Astrocyte (in vitro differentiated cells and primary cell): ENCODE results near the gene ALDH3B2. TPM values are rescaled to one million over a fixed set of nuclear protein-coding genes. Genes with fewer than 3 reads are reported as not detected.
"Not testable (repeated sequence)": the region's sequence is repeated elsewhere in the genome, so short reads cannot be mapped to it uniquely, and the experiment has no call there.

ENCODE experiments used
- DNase-seq: peaks from one replicate; pipeline ENCODE4 v3.0.0-alpha.2; 2010; ENCODE audit warnings: low read depth
- FAIRE-seq: peaks from 2 replicates; lab custom pipeline; 2011; peaks lifted over from hg19 to GRCh38; lab: Jason Lieb, UNC
- H2AFZ ChIP-seq: 2 replicates; pipeline ENCODE4 v1.6.0; 2012; ENCODE audit warnings: low read depth, low read length, inconsistent platforms
- H3K27ac ChIP-seq: 2 replicates; pipeline ENCODE4 v1.5.1; 2011; ENCODE audit warnings: low read depth, low read length, inconsistent platforms
- H3K27me3 ChIP-seq: 2 replicates; pipeline ENCODE4 v1.6.0; 2011; ENCODE audit warnings: low read length, inconsistent platforms; ENCODE audit not compliant: insufficient read depth
- H3K36me3 ChIP-seq: 2 replicates; pipeline ENCODE4 v1.5.1; 2011; ENCODE audit warnings: low read length, inconsistent platforms; ENCODE audit not compliant: insufficient read depth
- H3K4me1 ChIP-seq: 2 replicates; pipeline ENCODE4 v1.5.1; 2011; ENCODE audit warnings: low read length, inconsistent platforms; ENCODE audit not compliant: insufficient read depth
- H3K4me2 ChIP-seq: 2 replicates; pipeline ENCODE4 v1.6.0; 2012; ENCODE audit warnings: low read length, inconsistent platforms
- H3K4me3 ChIP-seq: 2 replicates; pipeline ENCODE4 v1.5.1; 2011; ENCODE audit warnings: low read depth, mild to moderate bottlenecking, low read length, inconsistent platforms; ENCODE audit not compliant: insufficient read depth
- H3K79me2 ChIP-seq: 2 replicates; pipeline ENCODE4 v1.6.0; 2012; ENCODE audit warnings: mild to moderate bottlenecking, low read length, inconsistent platforms; ENCODE audit not compliant: insufficient read depth
- H3K9ac ChIP-seq: 2 replicates; pipeline ENCODE4 v1.6.0; 2012; ENCODE audit warnings: mild to moderate bottlenecking, low read length, inconsistent platforms
- H3K9me3 ChIP-seq: 2 replicates; pipeline ENCODE4 v1.5.1; 2012; ENCODE audit warnings: low read depth, mild to moderate bottlenecking, low read length, inconsistent platforms; ENCODE audit not compliant: insufficient read depth
- H4K20me1 ChIP-seq: 2 replicates; pipeline ENCODE4 v1.6.0; 2012; ENCODE audit warnings: low read length, inconsistent platforms; ENCODE audit not compliant: insufficient read depth
- H3K27ac Mint-ChIP-seq: one replicate; pipeline ENCODE4 v1.8.0; 2021; ENCODE audit warnings: mild to moderate bottlenecking, mixed read lengths; ENCODE audit not compliant: unreplicated experiment
- H3K27me3 Mint-ChIP-seq: one replicate; pipeline ENCODE4 v1.8.0; 2021; ENCODE audit warnings: low read depth, mixed read lengths; ENCODE audit not compliant: unreplicated experiment
- H3K36me3 Mint-ChIP-seq: one replicate; pipeline ENCODE4 v1.8.0; 2021; ENCODE audit warnings: low read depth, mixed read lengths; ENCODE audit not compliant: unreplicated experiment
- H3K4me1 Mint-ChIP-seq: one replicate; pipeline ENCODE4 v1.8.0; 2021; ENCODE audit warnings: low read depth, mixed read lengths; ENCODE audit not compliant: unreplicated experiment
- H3K4me3 Mint-ChIP-seq: one replicate; pipeline ENCODE4 v1.8.0; 2021; ENCODE audit warnings: mild to moderate bottlenecking, moderate library complexity, mixed read lengths; ENCODE audit not compliant: unreplicated experiment
- H3K9me3 Mint-ChIP-seq: one replicate; pipeline ENCODE4 v1.8.0; 2021; ENCODE audit warnings: mild to moderate bottlenecking, mixed read lengths; ENCODE audit not compliant: unreplicated experiment
- total RNA-seq: library from RNA; stranded (reverse); gene quantifications from 2 replicates; pipeline ENCODE4 v1.2.1, GENCODE V29; 2021

Gene ALDH3B2
- total RNA-seq, 1 donor from 2014 or later = not detected

GRCh38 chr11:67626131-67626833 is 48.1 kb downstream of the ALDH3B2 start:
- H3K4me1 Mint-ChIP-seq, H3K27ac Mint-ChIP-seq, H3K9me3 ChIP-seq, H3K4me2 ChIP-seq, H3K79me2 ChIP-seq, H3K27me3 ChIP-seq, H3K4me1 ChIP-seq, H4K20me1 ChIP-seq, FAIRE-seq, H3K9me3 Mint-ChIP-seq, H3K4me3 ChIP-seq, H3K27ac ChIP-seq, H3K4me3 Mint-ChIP-seq, H3K36me3 ChIP-seq, H2AFZ ChIP-seq, H3K36me3 Mint-ChIP-seq, DNase-seq, H3K9ac ChIP-seq: not testable (repeated sequence)
- H3K27me3 Mint-ChIP-seq = peaks cover 16% of the 10 kb centered on the region

- H4K20me1 ChIP-seq, H3K36me3 ChIP-seq, H3K9me3 Mint-ChIP-seq, H3K4me1 ChIP-seq, H3K4me3 Mint-ChIP-seq, H3K9me3 ChIP-seq, H3K4me3 ChIP-seq, H3K4me1 Mint-ChIP-seq, DNase-seq, H3K36me3 Mint-ChIP-seq, FAIRE-seq, H3K9ac ChIP-seq, H3K27ac Mint-ChIP-seq, H3K79me2 ChIP-seq, H3K4me2 ChIP-seq, H3K27ac ChIP-seq, H2AFZ ChIP-seq, H3K27me3 ChIP-seq: not testable (repeated sequence)
- H3K27me3 Mint-ChIP-seq = peaks cover 28% of the 10 kb centered on the region
These were observed 50.6 kb downstream of the ALDH3B2 start for GRCh38 chr11:67623795-67624194.

GRCh38 chr11:67622905-67623304 is 51.5 kb downstream of the ALDH3B2 start:
- H3K27me3 Mint-ChIP-seq = peaks cover 33% of the 10 kb centered on the region
- H4K20me1 ChIP-seq, H3K9me3 ChIP-seq, H3K4me3 ChIP-seq, DNase-seq, H3K4me2 ChIP-seq, H3K27ac ChIP-seq, H3K4me1 ChIP-seq, H3K4me1 Mint-ChIP-seq, H3K79me2 ChIP-seq, FAIRE-seq, H2AFZ ChIP-seq, H3K4me3 Mint-ChIP-seq, H3K9ac ChIP-seq, H3K27ac Mint-ChIP-seq, H3K27me3 ChIP-seq, H3K9me3 Mint-ChIP-seq, H3K36me3 Mint-ChIP-seq, H3K36me3 ChIP-seq: not testable (repeated sequence)

GRCh38 chr11:67621928-67622327 is 52.5 kb downstream of the ALDH3B2 start:
- not testable (repeated sequence) for H3K9me3 ChIP-seq, H3K9me3 Mint-ChIP-seq, H3K79me2 ChIP-seq, H3K4me1 ChIP-seq, H3K27ac Mint-ChIP-seq, H3K4me2 ChIP-seq, H3K4me1 Mint-ChIP-seq, H3K36me3 Mint-ChIP-seq, H2AFZ ChIP-seq, FAIRE-seq, H3K27ac ChIP-seq, H3K4me3 ChIP-seq, DNase-seq, H3K36me3 ChIP-seq, H4K20me1 ChIP-seq, H3K9ac ChIP-seq
- Mint-ChIP-seq H3K4me3 (peak overlapping the region; percentile 54), H3K27me3 (peaks cover 42% of the 10 kb centered on the region)
- H3K27me3 ChIP-seq = peaks cover 13% of the 10 kb centered on the region

GRCh38 chr11:67620621-67621020 is 53.8 kb downstream of the ALDH3B2 start:
- not testable (repeated sequence) for H3K9ac ChIP-seq

More at GRCh38 chr11:67620621-67621020, 53.8 kb downstream of the ALDH3B2 start:
- DNase-seq, H3K4me1 Mint-ChIP-seq, H3K9me3 ChIP-seq, H2AFZ ChIP-seq, FAIRE-seq, H3K36me3 Mint-ChIP-seq, H4K20me1 ChIP-seq, H3K4me2 ChIP-seq, H3K4me3 ChIP-seq, H3K79me2 ChIP-seq, H3K4me1 ChIP-seq, H3K27ac ChIP-seq, H3K36me3 ChIP-seq, H3K27ac Mint-ChIP-seq, H3K9me3 Mint-ChIP-seq: not testable (repeated sequence)
- Mint-ChIP-seq H3K27me3 (peaks cover 44% of the 10 kb centered on the region), H3K4me3 (peak overlapping the region; percentile 85)
- peaks cover 13% of the 10 kb centered on the region for H3K27me3 ChIP-seq
